Putamen (tissue), 1 donor: ENCODE measurements around the gene REPS1.
"Not testable (repeated sequence)": the region's sequence is repeated elsewhere in the genome, so short reads cannot be mapped to it uniquely, and the experiment has no call there.

Experiments used
- DNase-seq: peaks from one replicate; pipeline ENCODE4 v3.0.0-alpha.2; 2016; ENCODE audit warnings: low spot score

REPS1 gene

GRCh38 chr6:138970159-138970558 is 17.9 kb downstream of the REPS1 start:
- DNase-seq = no peak

- DNase-seq = no peak
Measured at GRCh38 chr6:138966870-138967269, 21.2 kb downstream of the REPS1 start.

GRCh38 chr6:138965971-138966370 is 22.1 kb downstream of the REPS1 start:
- no peak for DNase-seq

GRCh38 chr6:138965291-138965874 is 22.7 kb downstream of the REPS1 start:
- no peak for DNase-seq

GRCh38 chr6:138964012-138964411 is 24.0 kb downstream of the REPS1 start:
- DNase-seq = no peak

- DNase-seq = no peak
Measured at GRCh38 chr6:138963531-138963930, 24.5 kb downstream of the REPS1 start.

GRCh38 chr6:138963119-138963518 is 24.9 kb downstream of the REPS1 start:
- no peak for DNase-seq

GRCh38 chr6:138959521-138959920 is 28.5 kb downstream of the REPS1 start:
- DNase-seq = no peak

- no peak for DNase-seq
Measured at GRCh38 chr6:138958595-138958994, 29.5 kb downstream of the REPS1 start.

GRCh38 chr6:138957903-138958302 is 30.1 kb downstream of the REPS1 start:
- DNase-seq = no peak

- DNase-seq = no peak
Measured at GRCh38 chr6:138957484-138957883, 30.6 kb downstream of the REPS1 start.

GRCh38 chr6:138956244-138956924 is 31.7 kb downstream of the REPS1 start:
- DNase-seq = no peak

- no peak for DNase-seq
Measured at GRCh38 chr6:138955262-138955661, 32.8 kb downstream of the REPS1 start.

- no peak for DNase-seq
Measured at GRCh38 chr6:138953451-138953850, 34.6 kb downstream of the REPS1 start.

- DNase-seq = no peak
Measured at GRCh38 chr6:138948546-138949179, 39.4 kb downstream of the REPS1 start.

GRCh38 chr6:138948004-138948403 is 40.0 kb downstream of the REPS1 start:
- no peak for DNase-seq

GRCh38 chr6:138945354-138945753 is 42.7 kb downstream of the REPS1 start:
- no peak for DNase-seq

- DNase-seq = no peak
Measured at GRCh38 chr6:138944412-138944811, 43.6 kb downstream of the REPS1 start.

- DNase-seq = no peak
Measured at GRCh38 chr6:138943089-138943625, 44.9 kb downstream of the REPS1 start.

GRCh38 chr6:138936873-138937272 is 51.2 kb downstream of the REPS1 start:
- not testable (repeated sequence) for DNase-seq

- DNase-seq = no peak
Measured at GRCh38 chr6:138931660-138932059, 56.4 kb downstream of the REPS1 start.

GRCh38 chr6:138926579-138926978 is 61.5 kb downstream of the REPS1 start:
- DNase-seq = no peak

- no peak for DNase-seq
Measured at GRCh38 chr6:138925806-138926205, 62.2 kb downstream of the REPS1 start.
